Measurements from ENCODE around the gene GMIP. TPM values are rescaled to one million over a fixed set of nuclear protein-coding genes. Genes with fewer than 3 reads are reported as not detected.

Gene GMIP
- total and polyA plus RNA-seq, 2 of the 13 experiments (the other 11 are each of a cell fraction or from before 2014, with no cell fraction given): 1.5 to 1.8 TPM

GRCh38 chr19:19584356-19584755 lies 59.1 kb downstream of the GMIP start:
- no peaks in the 10 kb centered on the region for H3K36me3 ChIP-seq (replicated peaks in 1 of 2; ENCODE audit: control insufficient read depth in 1 of 2, insufficient read depth in 2 of 2, low read length in 2 of 2)
- H3K9me3 ChIP-seq (ENCODE audit: low read length): no peaks in the 10 kb centered on the region
- no peak for ATAC-seq
- no peaks in the 10 kb centered on the region for H4K20me1 ChIP-seq (ENCODE audit: insufficient read depth, low read length)
- no peak for FAIRE-seq
- TF ChIP-seq ZNF180 (CRISPR knock-in tag; IDR thresholded peaks at IDR 0.05; ENCODE audit: borderline replicate concordance, low read depth) (no peak), CREB1 (IDR thresholded peaks at IDR 0.05) (no peak), CREB1 (CRISPR knock-in tag; IDR thresholded peaks at IDR 0.05) (no peak), ETV5 (CRISPR knock-in tag; IDR thresholded peaks at IDR 0.05; ENCODE audit: borderline replicate concordance) (no peak), ZNF703 (CRISPR knock-in tag; IDR thresholded peaks at IDR 0.05; ENCODE audit: borderline replicate concordance) (no peak), TIGD3 (CRISPR knock-in tag; IDR thresholded peaks at IDR 0.05; ENCODE audit: borderline replicate concordance) (no peak), XBP1 (CRISPR knock-in tag; IDR thresholded peaks at IDR 0.05) (no peak), BHLHE40 (IDR thresholded peaks at IDR 0.05; ENCODE audit: low read length) (no peak), KLF13 (CRISPR knock-in tag; IDR thresholded peaks at IDR 0.05) (no peak)
- POLR2A ChIA-PET: no interaction called here
- no peaks in the 10 kb centered on the region for H3K4me1 ChIP-seq (ENCODE audit: insufficient read depth, low read length)
- in situ Hi-C loops (cut with HindIII; ENCODE audit: extremely low pct_ligation_motif_present, low pct_unique_long_range_greater_than_20kb) (no loop called here), intact Hi-C loops (cut with micrococcal nuclease; ENCODE audit: unreplicated experiment) (no loop called here)
- peaks cover 0 to 5% of the 10 kb centered on the region in 2 experiments; a peak in 2 of 5 replicates for H3K27me3 ChIP-seq (ENCODE audit: control insufficient read depth in 1 of 2, insufficient read depth in 2 of 2, low read length in 2 of 2)
- WGBS (ENCODE audit: low lambda C conversion rate): 29% methylated on average over 5 of the region's 6 CpGs
- no peak overlapping the region for H3K9ac ChIP-seq (ENCODE audit: insufficient read depth, low read depth, low read length)
- BruUV-seq (replicated peaks): no TSS peak
- DNase-seq (ENCODE audit: low spot score): no peak
- no peak overlapping the region for H3K4me2 ChIP-seq (ENCODE audit: low read depth, low read length)
- CTCF ChIA-PET (ENCODE audit: low intra/inter-chr PET ratio, low total read pairs): no interaction called here
- H2AFZ ChIP-seq (ENCODE audit: low read length): no peak overlapping the region
- H3K27ac ChIP-seq (ENCODE audit: extremely low read length, insufficient read depth, low read length): no peak overlapping the region
- no peaks in the 10 kb centered on the region for H3K79me2 ChIP-seq (ENCODE audit: insufficient read depth, low read length)
- no peak overlapping the region for H3K4me3 ChIP-seq (replicated peaks in 1 of 3; ENCODE audit: insufficient read depth in 1 of 3, low read depth in 2 of 3, low read length in 3 of 3)

GRCh38 chr19:19582471-19582870 lies 61.0 kb downstream of the GMIP start:
- Histone ChIP-seq H3K27ac (ENCODE audit: extremely low read length, insufficient read depth, low read length) (no peak overlapping the region), H3K36me3 (replicated peaks in 1 of 2; ENCODE audit: control insufficient read depth in 1 of 2, insufficient read depth in 2 of 2, low read length in 2 of 2) (no peaks in the 10 kb centered on the region), H3K9ac (ENCODE audit: insufficient read depth, low read depth, low read length) (no peak overlapping the region), H3K4me1 (ENCODE audit: insufficient read depth, low read length) (no peaks in the 10 kb centered on the region), H3K4me2 (ENCODE audit: low read depth, low read length) (no peak overlapping the region), H2AFZ (ENCODE audit: low read length) (no peak overlapping the region), H3K9me3 (ENCODE audit: low read length) (no peaks in the 10 kb centered on the region), H4K20me1 (ENCODE audit: insufficient read depth, low read length) (no peaks in the 10 kb centered on the region), H3K27me3 (ENCODE audit: control insufficient read depth in 1 of 2, insufficient read depth in 2 of 2, low read length in 2 of 2) (peaks cover 0 to 6% of the 10 kb centered on the region in 2 experiments; a peak in 3 of 5 replicates), H3K4me3 (replicated peaks in 1 of 3; ENCODE audit: insufficient read depth in 1 of 3, low read depth in 2 of 3, low read length in 3 of 3) (no peak overlapping the region), H3K79me2 (ENCODE audit: insufficient read depth, low read length) (no peaks in the 10 kb centered on the region)
- CTCF ChIA-PET (ENCODE audit: low intra/inter-chr PET ratio, low total read pairs): no interaction called here
- 19% methylated on average over 3 of the region's 6 CpGs for WGBS (ENCODE audit: low lambda C conversion rate)
- FAIRE-seq (no peak), DNase-seq (ENCODE audit: low spot score) (no peak), ATAC-seq (no peak)
- in situ Hi-C loops (cut with HindIII; ENCODE audit: extremely low pct_ligation_motif_present, low pct_unique_long_range_greater_than_20kb): no loop called here
- no TSS peak for BruUV-seq (replicated peaks)
- POLR2A ChIA-PET: no interaction called here
- intact Hi-C loops (cut with micrococcal nuclease; ENCODE audit: unreplicated experiment): no loop called here
- no peak for TF ChIP-seq ZFP36L1 (CRISPR knock-in tag; IDR thresholded peaks at IDR 0.05)
- TF ChIP-seq KDM4B (CRISPR knock-in tag; IDR thresholded peaks at IDR 0.05): no peak
- no peak for TF ChIP-seq CSRNP1 (CRISPR knock-in tag; IDR thresholded peaks at IDR 0.05)
- TF ChIP-seq NR1H2 (CRISPR knock-in tag; IDR thresholded peaks at IDR 0.05; ENCODE audit: borderline replicate concordance, low read depth): no peak
- no peak for TF ChIP-seq IKZF4 (CRISPR knock-in tag; IDR thresholded peaks at IDR 0.05; ENCODE audit: borderline replicate concordance, low read depth, not compliant biosample characterization)
- TF ChIP-seq YEATS4 (CRISPR knock-in tag; IDR thresholded peaks at IDR 0.05; ENCODE audit: borderline replicate concordance): no peak
- no peak for TF ChIP-seq ZNF547 (CRISPR knock-in tag; IDR thresholded peaks at IDR 0.05)
- no peak for TF ChIP-seq ATF7 (IDR thresholded peaks at IDR 0.05)
- no peak for TF ChIP-seq ATF7 (CRISPR knock-in tag; IDR thresholded peaks at IDR 0.05)

Measured in HepG2 (cell line).